Uterus (tissue), 4 donors: ENCODE measurements around the gene CXCL6. TPM values are rescaled to one million over a fixed set of nuclear protein-coding genes. Genes with fewer than 3 reads are reported as not detected.

Source experiments
- DNase-seq, 2 donors: peaks; one replicate each; pipeline ENCODE4 v3.0.0-alpha.2; 2019 to 2020
- H3K27ac ChIP-seq, 2 donors: fragments of 200-600 bp; sonication (generic); 1 replicate in 1 of 2; 2 replicates in 1 of 2; pipeline ENCODE4 v1.5.1; 2016 to 2018
- H3K27me3 ChIP-seq, 2 donors: fragments of 200-600 bp; sonication (generic); one replicate each; pipeline ENCODE4 v1.5.1; 2018 to 2019; ENCODE audit warnings: control low read depth in 1 of 2
- H3K36me3 ChIP-seq, 2 donors: fragments of 200-600 bp; sonication (generic); one replicate each; pipeline ENCODE4 v1.5.1; 2019; ENCODE audit warnings: control low read depth in 1 of 2
- H3K4me1 ChIP-seq, 2 donors: fragments of 200-600 bp; sonication (generic); one replicate each; pipeline ENCODE4 v1.5.1; 2018 to 2019; ENCODE audit warnings: control low read depth in 1 of 2
- H3K4me3 ChIP-seq, 2 donors: fragments of 200-600 bp; sonication (generic); 1 replicate in 1 of 2; 2 replicates in 1 of 2; pipeline ENCODE4 v1.5.1; 2018 to 2019; ENCODE audit warnings: mild to moderate bottlenecking in 1 of 2
- H3K9me3 ChIP-seq, 2 donors: fragments of 200-600 bp; sonication (generic); one replicate each; pipeline ENCODE4 v1.5.1; 2019; ENCODE audit warnings: control low read depth in 1 of 2
- CTCF ChIP-seq, 4 experiments: fragments of 200-600 bp in 2 of 4; fragments of 450-650 bp in 2 of 4; sonication (generic) in 2 of 4; IDR thresholded peaks; one replicate each; pipeline ENCODE4 v1.5.1; 2016 to 2019; ENCODE audit warnings: antibody characterized with exemption in 4 of 4, mild to moderate bottlenecking in 2 of 4, moderate library complexity in 1 of 4
- POLR2A ChIP-seq, 2 donors: fragments of 450-650 bp; IDR thresholded peaks; one replicate each; pipeline ENCODE4 v1.6.1; 2016; ENCODE audit warnings: antibody characterized with exemption in 2 of 2, mild to moderate bottlenecking in 1 of 2, moderate library complexity in 1 of 2
- intact Hi-C: fragments of 100-400 bp; cut with DNase I; formaldehyde crosslinking; loops from one replicate; pipeline ENCODE4 v1.15.1; 2023; ENCODE audit warnings: low total_unique reads
- total RNA-seq, 4 donors: library from RNA; depleted of rRNA in 3 of 4; stranded (reverse); fragments of >200 nt in 3 of 4; gene quantifications; one replicate each; pipeline versions ENCODE4 v1.1.0 to v1.2.4, GENCODE V29; 2014 to 2023
- donor health status: DM: yes; HTN: yes; CAD: no.

The CXCL6 gene
- total RNA-seq, 4 donors from 2014 or later, result 0.28 to 4.1 TPM; not detected in 2

- Histone ChIP-seq H3K4me1 (peaks cover 0 to 5% of the 10 kb centered on the region in 2 donors), H3K27me3 (peaks cover 0 to 7% of the 10 kb centered on the region in 2 donors), H3K4me3 (peak within 1 kb of the TSS; percentile 19 to 35), H3K27ac (no peak within 1 kb of the TSS), H3K9me3 (no peaks in the 10 kb centered on the region), H3K36me3 (no peaks in the 10 kb centered on the region)
- DNase-seq, result peak in 1 of 2 donors; percentile 20
- no peak for TF ChIP-seq POLR2A (IDR thresholded peaks at IDR 0.05)
- no peak for TF ChIP-seq CTCF (IDR thresholded peaks at IDR 0.05)
- intact Hi-C loops, result no loop called here
These were observed 32.9 kb downstream of the CXCL6 start, which contains the start of gene CXCL1 for GRCh38 chr4:73869130-73870055. Gene CXCL1, plus strand, starts transcription at chr4:73869393. Its CDS starts 78 bp downstream, at chr4:73869471.

GRCh38 chr4:73870260-73870659, 33.8 kb downstream of the CXCL6 start:
- no peak for DNase-seq
- intact Hi-C loops, result no loop called here
- no peaks in the 10 kb centered on the region for H3K36me3 ChIP-seq
- H3K9me3 ChIP-seq, result no peaks in the 10 kb centered on the region
- H3K27me3 ChIP-seq, result peaks cover 0 to 7% of the 10 kb centered on the region in 2 donors
- peaks cover 0 to 5% of the 10 kb centered on the region in 2 donors for H3K4me1 ChIP-seq
- no peak overlapping the region for H3K4me3 ChIP-seq
- no peak for TF ChIP-seq POLR2A (IDR thresholded peaks at IDR 0.05)
- no peak for TF ChIP-seq CTCF (IDR thresholded peaks at IDR 0.05)
- no peak overlapping the region for H3K27ac ChIP-seq

- Histone ChIP-seq H3K27ac (no peak overlapping the region), H3K36me3 (no peaks in the 10 kb centered on the region), H3K4me3 (no peak overlapping the region), H3K27me3 (peaks cover 0 to 2% of the 10 kb centered on the region in 2 donors), H3K4me1 (peaks cover 0 to 5% of the 10 kb centered on the region in 2 donors), H3K9me3 (no peaks in the 10 kb centered on the region)
- TF ChIP-seq CTCF (IDR thresholded peaks at IDR 0.05), result no peak
- TF ChIP-seq POLR2A (IDR thresholded peaks at IDR 0.05), result no peak
- intact Hi-C loops, result no loop called here
- no peak for DNase-seq
These were observed 34.3 kb downstream of the CXCL6 start for GRCh38 chr4:73870768-73871167.

GRCh38 chr4:73871511-73872310, 35.2 kb downstream of the CXCL6 start:
- Histone ChIP-seq H3K4me3 (no peak overlapping the region), H3K9me3 (no peaks in the 10 kb centered on the region), H3K27me3 (no peaks in the 10 kb centered on the region), H3K4me1 (peaks cover 0 to 5% of the 10 kb centered on the region in 2 donors), H3K36me3 (no peaks in the 10 kb centered on the region), H3K27ac (no peak overlapping the region)
- no peak for TF ChIP-seq POLR2A (IDR thresholded peaks at IDR 0.05)
- TF ChIP-seq CTCF (IDR thresholded peaks at IDR 0.05), result no peak
- intact Hi-C loops, result no loop called here
- DNase-seq, result no peak
